NCI-H146 (cell line): ENCODE results near the gene ANG.
"Not testable (repeated sequence)": the region's sequence is repeated elsewhere in the genome, so short reads cannot be mapped to it uniquely, and the experiment has no call there.

Source experiments
- DNase-seq: peaks from one replicate; lab custom pipeline; 2025; lab: John Stamatoyannopoulos, UW

Gene ANG

GRCh38 chr14:20688167-20688839 is at the start of gene ANG:
Gene ANG (plus strand): TSS chr14:20688764. CDS start chr14:20693565, 4,801 bp downstream.
- no peak for DNase-seq

GRCh38 chr14:20641591-20641990 is 47.0 kb upstream of the ANG start, which contains the start of gene OR6S1:
Gene OR6S1 (minus strand): TSS chr14:20641691. CDS start chr14:20641691, 0 bp downstream.
- DNase-seq = no peak

- no peak for DNase-seq
Observed at GRCh38 chr14:20642182-20642581, 46.4 kb upstream of the ANG start.

- DNase-seq = not testable (repeated sequence)
Observed at GRCh38 chr14:20642755-20643154, 45.8 kb upstream of the ANG start.

GRCh38 chr14:20644520-20644919 is 44.0 kb upstream of the ANG start:
- DNase-seq = no peak

GRCh38 chr14:20645481-20645880 is 43.1 kb upstream of the ANG start:
- no peak for DNase-seq

GRCh38 chr14:20652996-20653975 is 35.3 kb upstream of the ANG start:
- no peak for DNase-seq

- DNase-seq = no peak
Observed at GRCh38 chr14:20655851-20656250, 32.7 kb upstream of the ANG start.

- no peak for DNase-seq
Observed at GRCh38 chr14:20656274-20656673, 32.3 kb upstream of the ANG start.

- DNase-seq = peak; percentile 20
Observed at GRCh38 chr14:20657216-20658211, 31.1 kb upstream of the ANG start.

- DNase-seq = no peak
Observed at GRCh38 chr14:20658246-20658645, 30.3 kb upstream of the ANG start.

GRCh38 chr14:20659336-20659735 is 29.2 kb upstream of the ANG start:
- DNase-seq = no peak

- DNase-seq = no peak
Observed at GRCh38 chr14:20659813-20660395, 28.7 kb upstream of the ANG start.

GRCh38 chr14:20661197-20661596 is 27.4 kb upstream of the ANG start:
- DNase-seq = no peak

GRCh38 chr14:20662968-20663732 is 25.4 kb upstream of the ANG start:
- peak; percentile 52 for DNase-seq

- not testable (repeated sequence) for DNase-seq
Observed at GRCh38 chr14:20666400-20666961, 22.1 kb upstream of the ANG start.

- DNase-seq = no peak
Observed at GRCh38 chr14:20667957-20668356, 20.6 kb upstream of the ANG start.

GRCh38 chr14:20668969-20669368 is 19.6 kb upstream of the ANG start:
- no peak for DNase-seq

- DNase-seq = no peak
Observed at GRCh38 chr14:20671597-20672283, 16.8 kb upstream of the ANG start.

GRCh38 chr14:20675669-20676068 is 12.9 kb upstream of the ANG start:
- DNase-seq = no peak
